K562 (cell line): ENCODE measurements around the gene ACP1. TPM values are rescaled to one million over a fixed set of nuclear protein-coding genes. Genes with fewer than 3 reads are reported as not detected.

Experiments
- CTBP1 ChIP-seq: fragments of 450-650 bp; IDR thresholded peaks from 2 replicates; pipeline ENCODE4 v1.6.1; 2016; ENCODE audit warnings: borderline replicate concordance
- PHTF2 ChIP-seq: fragments of 250-450 bp; sonication (Bioruptor Pico); IDR thresholded peaks from 2 replicates; pipeline ENCODE4 v1.5.0; 2021; ENCODE audit warnings: mild to moderate bottlenecking
- RBM15 ChIP-seq: fragments of 200-400 bp; formaldehyde crosslinking; IDR thresholded peaks from 2 replicates; pipeline ENCODE4 v1.6.1; 2018; ENCODE audit warnings: mild to moderate bottlenecking, low read length, moderate library complexity; ENCODE audit not compliant: insufficient read depth
- RFX5 ChIP-seq: IDR thresholded peaks from 2 replicates; pipeline ENCODE4 v1.6.1; 2011; ENCODE audit warnings: low read depth, mild to moderate bottlenecking, improper control_type of control experiment, low read length
- SFPQ ChIP-seq: fragments of 200-400 bp; formaldehyde crosslinking; IDR thresholded peaks from 2 replicates; pipeline ENCODE4 v1.6.1; 2017; ENCODE audit warnings: mild to moderate bottlenecking, low read depth, low read length, moderate library complexity
- SNRNP70 ChIP-seq: fragments of 200-400 bp; formaldehyde crosslinking; optimal IDR thresholded peaks from 2 replicates; pipeline ENCODE3; 2017; ENCODE audit warnings: low read depth, low read length
- TSC22D4 ChIP-seq: fragments of 450-650 bp; IDR thresholded peaks from 2 replicates; pipeline ENCODE4 v1.6.1; 2016; ENCODE audit warnings: missing genetic modification characterization, missing biosample characterization, control low read depth
- ZNF324 ChIP-seq: fragments of 250-450 bp; sonication (Bioruptor Pico); IDR thresholded peaks from 2 replicates; pipeline ENCODE4 v1.4.0; 2020; ENCODE audit warnings: mild to moderate bottlenecking
- ZNF639 ChIP-seq, 2 experiments: fragments of 200-800 bp in 1 of 2; sonication (Bioruptor generic) in 1 of 2; sonication (generic) in 1 of 2; formaldehyde crosslinking in 1 of 2; IDR thresholded peaks in 1 of 2; conservative IDR thresholded peaks in 1 of 2; 2 replicates each; pipeline versions ENCODE4 v1.5.0 to v1.6.1; 2016 to 2020; ENCODE audit warnings: missing compliant biosample characterization in 1 of 2, missing genetic modification characterization in 1 of 2, missing genetic modification reagents in 1 of 2
- ZNF79 ChIP-seq: fragments of 250-450 bp; sonication (Bioruptor Pico); IDR thresholded peaks from 2 replicates; pipeline ENCODE4 v1.4.0; 2020; ENCODE audit warnings: low read depth, mild to moderate bottlenecking, moderate library complexity
- polyA plus RNA-seq, 8 experiments: library from polyadenylated mRNA; depleted of rRNA in 4 of 8; stranded (reverse) in 5 of 8; unstranded in 3 of 8; fragments of >200 nt; fragmentation: Nextera tagmentation in 2 of 8; fragmentation: Illumina TruSeq in 1 of 8; extraction: Ambion mirVana in 2 of 8; extraction: Trizol in 1 of 8; gene quantifications; 2 replicates each; pipeline versions ENCODE4 v1.2.1 to v1.2.3, GENCODE V29; 2011 to 2014; ENCODE audit warnings: inconsistent platforms in 1 of 8, missing spikeins in 1 of 8
- total RNA-seq, 7 experiments: library from RNA; depleted of rRNA in 6 of 7; stranded (reverse); fragments of >200 nt in 6 of 7; fragmentation: Illumina TruSeq in 2 of 7; extraction: Trizol in 2 of 7; gene quantifications; 2 replicates each; pipeline versions ENCODE4 v1.2.1 to v1.2.3, GENCODE V29; 2011 to 2021; ENCODE audit warnings: low replicate concordance in 1 of 7
- TF ChIP-seq, protein P1 (sequence below): fragments of 450-650 bp; conservative IDR thresholded peaks from 2 replicates; pipeline ENCODE4 v1.6.1; 2016; ENCODE audit warnings: missing genetic modification characterization, low read depth, mild to moderate bottlenecking, missing compliant biosample characterization, moderate library complexity
- TF ChIP-seq, protein P2 (sequence below): fragments of 450-650 bp; IDR thresholded peaks from 2 replicates; pipeline ENCODE4 v1.6.1; 2014; ENCODE audit warnings: low read depth, mild to moderate bottlenecking, moderate library complexity, borderline replicate concordance

Gene ACP1
- total and polyA plus RNA-seq, 9 of the 15 experiments (the other 6 are each of a cell fraction or from before 2014, with no cell fraction given) = 139 to 493 (median 189) TPM

DNA sequence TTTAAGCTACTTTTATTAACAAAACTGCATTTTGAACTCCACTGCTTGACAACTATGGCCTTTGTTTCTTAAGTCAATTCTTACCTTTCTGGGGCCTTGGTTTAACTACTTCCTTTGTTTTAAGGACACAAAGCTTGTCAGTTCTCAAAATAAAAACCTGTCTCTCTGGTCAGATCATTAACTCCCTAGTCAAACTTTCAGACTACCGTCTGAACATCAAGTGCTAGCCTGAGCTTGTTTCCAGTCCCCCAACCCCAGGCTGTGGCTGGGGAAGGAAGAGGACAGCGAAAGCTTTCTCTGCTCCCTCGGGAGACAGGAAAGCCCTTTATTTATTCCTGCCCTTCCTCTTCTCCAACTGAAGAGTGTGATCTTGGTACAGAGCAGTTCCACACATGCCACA is 2.6 kb upstream of the ACP1 start (continued):
- no peak for TF ChIP-seq SFPQ
- TF ChIP-seq, protein P1, sequence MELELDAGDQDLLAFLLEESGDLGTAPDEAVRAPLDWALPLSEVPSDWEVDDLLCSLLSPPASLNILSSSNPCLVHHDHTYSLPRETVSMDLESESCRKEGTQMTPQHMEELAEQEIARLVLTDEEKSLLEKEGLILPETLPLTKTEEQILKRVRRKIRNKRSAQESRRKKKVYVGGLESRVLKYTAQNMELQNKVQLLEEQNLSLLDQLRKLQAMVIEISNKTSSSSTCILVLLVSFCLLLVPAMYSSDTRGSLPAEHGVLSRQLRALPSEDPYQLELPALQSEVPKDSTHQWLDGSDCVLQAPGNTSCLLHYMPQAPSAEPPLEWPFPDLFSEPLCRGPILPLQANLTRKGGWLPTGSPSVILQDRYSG (tag) = no peak
- TF ChIP-seq, protein P2, sequence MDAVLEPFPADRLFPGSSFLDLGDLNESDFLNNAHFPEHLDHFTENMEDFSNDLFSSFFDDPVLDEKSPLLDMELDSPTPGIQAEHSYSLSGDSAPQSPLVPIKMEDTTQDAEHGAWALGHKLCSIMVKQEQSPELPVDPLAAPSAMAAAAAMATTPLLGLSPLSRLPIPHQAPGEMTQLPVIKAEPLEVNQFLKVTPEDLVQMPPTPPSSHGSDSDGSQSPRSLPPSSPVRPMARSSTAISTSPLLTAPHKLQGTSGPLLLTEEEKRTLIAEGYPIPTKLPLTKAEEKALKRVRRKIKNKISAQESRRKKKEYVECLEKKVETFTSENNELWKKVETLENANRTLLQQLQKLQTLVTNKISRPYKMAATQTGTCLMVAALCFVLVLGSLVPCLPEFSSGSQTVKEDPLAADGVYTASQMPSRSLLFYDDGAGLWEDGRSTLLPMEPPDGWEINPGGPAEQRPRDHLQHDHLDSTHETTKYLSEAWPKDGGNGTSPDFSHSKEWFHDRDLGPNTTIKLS = no peak
- TF ChIP-seq PHTF2 = no peak
- TF ChIP-seq TSC22D4 (tag) = no peak
- TF ChIP-seq ZNF639 (CRISPR knock-in tag; conservative IDR thresholded peaks at IDR 0.05 in 1 of 2, IDR thresholded peaks at IDR 0.05 in 1 of 2) = no peak
- TF ChIP-seq CTBP1 = no peak
- TF ChIP-seq RFX5 = no peak
- TF ChIP-seq ZNF79 (CRISPR knock-in tag) = no peak
- TF ChIP-seq RBM15 = no peak
- TF ChIP-seq ZNF324 = no peak
- TF ChIP-seq SNRNP70 = no peak
